Superior temporal gyrus (tissue), 1 donor: Measurements from ENCODE around the gene NKAIN4.

ENCODE experiments used
- DNase-seq: peaks from one replicate; pipeline ENCODE4 v3.0.0-alpha.2; 2016; ENCODE audit errors: extremely low spot score

The NKAIN4 gene

DNA sequence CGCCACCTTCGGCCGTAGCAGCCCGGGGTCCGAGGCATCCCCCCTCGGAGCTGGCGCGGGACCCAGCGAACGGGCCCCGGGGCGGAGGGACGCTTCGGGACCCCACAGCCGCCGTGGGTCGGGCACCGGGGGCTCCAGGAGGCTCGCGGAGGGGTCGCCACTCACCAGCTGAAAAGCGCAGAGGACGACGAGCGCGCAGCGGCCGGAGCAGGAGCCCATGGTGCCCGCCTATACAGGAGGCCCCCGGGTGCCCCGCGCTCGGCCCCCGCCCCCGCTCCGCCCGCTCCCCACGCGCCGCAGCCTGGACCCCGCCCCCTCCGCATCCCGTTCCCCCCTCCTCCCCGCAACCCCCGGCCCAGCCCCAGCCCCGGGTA lies at the start of gene NKAIN4:
TSS of gene NKAIN4 (minus strand) at position 232 of the 374 bp plus-strand sequence. CDS start at position 219, 13 bp downstream.
- DNase-seq, result no peak

DNA sequence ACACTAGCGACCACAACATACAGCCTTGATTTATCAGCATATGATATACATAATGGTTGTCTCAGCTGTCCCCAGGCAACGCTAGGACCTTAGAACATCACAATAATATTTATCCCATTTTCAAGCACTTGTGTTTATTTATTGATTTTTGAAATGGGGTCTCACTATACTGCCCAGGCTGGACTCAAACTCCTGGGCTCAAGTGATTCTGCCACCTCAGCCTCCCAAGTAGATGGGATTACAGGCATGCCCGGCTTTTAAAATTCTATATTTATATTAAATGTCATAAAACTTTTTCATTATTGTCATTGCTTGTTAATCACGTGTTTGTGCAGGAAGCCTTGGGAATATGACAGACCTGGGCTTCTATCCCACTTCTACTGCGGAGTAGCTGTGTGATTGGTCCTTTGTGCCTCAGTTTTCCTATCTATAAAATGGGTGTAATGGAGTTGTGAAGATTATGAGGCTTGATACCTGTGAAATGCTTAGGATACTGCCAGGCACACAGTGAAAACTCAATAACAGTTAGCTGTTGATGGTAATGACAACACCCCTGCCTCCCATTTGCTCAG lies 48.9 kb upstream of the NKAIN4 start:
- DNase-seq, result no peak

DNA sequence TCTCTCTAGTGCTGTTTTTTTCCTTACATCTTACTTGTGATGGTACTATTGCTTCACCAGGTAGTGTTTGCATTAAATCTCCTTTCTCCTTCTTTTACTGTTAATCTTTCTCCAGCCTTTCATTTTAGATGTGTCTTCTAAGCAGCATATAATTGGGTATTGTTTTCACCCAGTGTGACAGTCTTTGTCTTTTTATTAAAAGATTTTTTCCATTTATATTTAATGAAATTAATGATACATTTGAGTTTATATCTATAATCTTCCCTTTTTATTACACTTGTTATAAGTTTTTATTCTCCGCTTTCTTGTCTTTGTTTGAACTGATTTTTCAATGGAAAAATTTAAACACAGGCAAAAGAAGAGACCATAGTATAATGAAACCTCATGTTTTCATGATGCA lies 47.4 kb upstream of the NKAIN4 start:
- DNase-seq, result no peak

DNA sequence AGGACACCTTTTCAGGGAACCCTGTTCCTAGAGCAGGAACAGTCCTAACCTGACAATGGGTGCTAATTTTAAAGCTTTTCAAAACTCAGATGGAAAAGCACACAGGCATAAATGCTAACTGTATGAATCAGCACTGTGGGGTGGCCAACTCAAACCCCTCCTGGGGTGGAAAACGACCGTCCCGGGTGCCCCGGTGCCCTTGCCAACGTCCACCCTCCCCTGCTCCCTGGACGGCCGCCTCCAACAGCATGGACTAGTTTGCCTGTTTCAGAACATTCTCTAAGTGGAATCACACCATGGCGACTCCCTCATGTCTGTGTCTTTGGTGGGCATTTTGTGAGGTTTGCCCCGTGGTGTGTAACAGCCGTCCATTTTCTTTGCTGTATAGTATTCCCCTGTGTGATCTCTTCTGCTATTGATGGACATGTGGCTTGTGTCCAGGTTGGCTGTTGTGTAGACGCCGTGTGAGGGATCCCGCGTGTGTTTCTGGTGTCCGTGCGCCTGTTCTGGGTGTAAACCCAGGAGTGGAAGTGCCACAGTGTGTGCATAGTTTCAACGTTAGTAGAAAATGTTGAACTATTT lies 44.6 kb upstream of the NKAIN4 start:
- no peak for DNase-seq

DNA sequence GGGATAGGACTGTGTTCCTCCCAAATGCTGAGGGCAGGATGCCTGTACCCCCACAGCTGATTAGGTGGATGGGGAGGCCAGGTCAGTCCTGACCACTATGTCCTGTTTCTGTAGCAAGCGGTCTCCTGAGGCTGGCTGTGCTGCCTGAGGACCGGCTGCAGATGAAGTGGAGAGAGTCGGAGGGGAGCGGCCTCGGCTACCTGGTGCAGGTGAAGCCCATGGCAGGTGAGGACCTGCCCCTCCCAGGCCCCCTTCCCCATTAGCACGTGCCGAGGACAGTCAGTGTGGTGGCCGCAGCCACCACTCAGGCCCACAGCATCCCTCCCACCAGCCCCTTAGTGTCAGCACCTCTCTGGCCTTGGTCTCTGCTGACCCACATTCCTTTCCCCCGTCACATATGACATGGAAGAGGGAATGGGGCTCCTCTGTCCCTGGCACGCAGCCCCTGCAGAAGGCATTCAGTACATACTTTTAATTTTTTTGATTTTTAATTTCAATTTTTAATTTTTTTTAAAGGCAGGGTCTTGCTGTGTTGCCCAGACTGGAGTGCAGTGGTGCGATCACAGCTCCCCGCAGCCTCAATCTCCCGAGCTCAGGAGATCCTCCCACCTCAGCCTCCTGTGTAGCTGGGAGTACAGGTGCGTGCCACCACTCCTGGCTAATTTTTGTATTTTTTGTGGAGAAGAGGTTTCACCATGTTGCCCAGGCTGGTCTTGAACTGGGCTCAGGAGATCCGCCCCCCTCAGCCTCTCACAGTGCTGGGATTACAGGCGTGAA lies 43.7 kb upstream of the NKAIN4 start:
- no peak for DNase-seq

DNA sequence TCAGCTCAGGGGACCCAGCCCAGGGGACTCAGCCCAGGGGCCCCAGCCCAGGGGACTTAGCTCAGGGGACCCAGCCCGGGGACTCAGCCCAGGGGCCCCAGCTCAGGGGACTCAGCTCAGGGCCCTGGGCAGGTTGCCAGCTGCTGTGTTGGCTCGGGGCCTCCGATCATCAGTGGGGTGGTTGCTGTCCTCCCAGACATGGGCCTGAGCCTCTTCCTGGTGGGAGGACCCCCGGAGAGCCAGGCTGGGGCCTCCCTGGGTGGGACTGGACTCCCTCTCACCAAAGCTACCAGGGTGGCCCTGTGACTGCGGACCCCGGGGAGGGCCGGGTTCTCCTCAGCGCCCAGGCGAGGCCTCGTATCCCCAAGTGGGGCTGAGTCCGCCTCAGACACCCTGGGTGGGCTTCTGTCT lies 43.1 kb upstream of the NKAIN4 start:
- no peak for DNase-seq

DNA sequence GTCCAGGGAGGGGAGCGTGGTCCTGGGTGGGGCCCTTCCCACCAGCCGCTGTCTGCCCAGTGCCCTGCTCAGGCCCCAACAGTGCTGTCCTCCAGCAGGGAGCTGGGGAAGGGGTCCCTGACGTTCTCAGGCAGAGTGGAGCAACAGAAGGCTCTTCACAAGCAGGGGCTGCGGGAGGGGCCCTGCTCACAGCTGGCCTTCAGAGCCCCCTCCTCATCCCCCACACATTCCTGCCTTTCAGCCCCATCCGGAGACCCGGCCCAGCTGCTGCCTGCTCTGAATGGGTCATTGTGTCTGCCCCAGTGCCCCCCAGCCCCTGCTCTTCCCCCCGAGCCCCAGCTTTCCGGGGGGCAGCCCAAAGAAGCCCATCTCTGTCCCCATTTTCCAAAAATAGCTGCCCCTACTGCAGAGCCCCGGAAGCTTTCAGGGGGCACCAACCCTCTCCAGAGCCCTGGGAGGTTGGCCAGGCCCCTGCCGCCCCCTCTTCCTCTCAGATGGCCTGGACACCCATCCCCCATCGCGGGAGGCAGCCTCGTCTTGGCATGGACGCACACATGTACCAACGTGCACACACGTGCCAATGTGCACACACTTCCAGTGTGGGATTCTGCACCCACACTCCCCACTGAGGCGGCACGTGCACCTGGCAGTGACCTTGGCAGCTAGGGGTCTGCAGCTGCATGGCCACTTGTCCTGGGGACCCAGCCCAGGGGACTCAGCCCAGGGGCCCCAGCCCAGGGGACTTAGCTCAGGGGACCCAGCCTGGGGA lies 42.5 kb upstream of the NKAIN4 start:
- no peak for DNase-seq

DNA sequence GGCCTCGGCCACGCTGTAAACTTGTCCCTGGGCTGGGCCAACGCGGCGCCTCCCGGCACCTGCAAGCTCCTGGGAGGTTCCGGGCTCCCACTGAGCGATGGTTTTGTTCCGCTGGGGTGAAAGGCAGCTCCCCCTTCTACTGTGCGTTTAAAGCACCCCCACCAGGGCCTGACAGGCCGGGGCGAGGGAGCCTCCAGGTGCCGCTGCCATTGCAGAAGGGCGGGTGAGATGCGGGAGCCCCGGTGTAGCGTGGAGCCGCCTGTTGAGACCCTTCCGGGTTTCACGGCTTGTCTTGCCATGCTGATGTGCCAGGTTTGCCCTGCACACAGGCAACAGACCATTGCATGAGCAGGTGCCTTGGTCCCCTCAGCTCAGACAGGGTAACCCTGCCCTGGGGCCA lies 41.6 kb upstream of the NKAIN4 start:
- no peak for DNase-seq

- DNase-seq, result no peak
These were observed 41.2 kb upstream of the NKAIN4 start for GRCh38 chr20:63295422-63295821.

DNA sequence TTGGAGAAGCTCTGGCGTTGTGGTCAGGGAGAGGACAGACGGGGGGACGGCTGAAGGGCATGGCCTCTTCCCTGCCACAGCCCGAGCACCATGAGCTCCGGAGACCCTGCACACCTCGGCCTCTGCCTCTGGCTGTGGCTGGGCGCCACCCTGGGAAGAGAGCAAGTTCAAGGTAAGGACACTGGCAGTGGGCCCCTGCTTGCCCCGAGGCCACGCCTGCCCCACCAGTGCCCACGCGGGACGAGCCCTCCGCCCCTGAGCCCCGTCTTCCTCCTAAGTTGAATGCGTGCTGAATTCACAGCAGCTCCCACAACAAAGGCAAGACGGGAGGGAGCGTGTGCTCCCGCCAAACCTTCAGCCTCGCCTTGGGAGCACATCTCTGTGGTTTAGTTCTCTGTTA lies 40.8 kb upstream of the NKAIN4 start:
- DNase-seq, result no peak

- DNase-seq, result no peak
These were observed 40.3 kb upstream of the NKAIN4 start for GRCh38 chr20:63294536-63294900.

GRCh38 chr20:63293871-63294535 lies 39.7 kb upstream of the NKAIN4 start:
- DNase-seq, result no peak

GRCh38 chr20:63293456-63293855 lies 39.2 kb upstream of the NKAIN4 start:
- no peak for DNase-seq

DNA sequence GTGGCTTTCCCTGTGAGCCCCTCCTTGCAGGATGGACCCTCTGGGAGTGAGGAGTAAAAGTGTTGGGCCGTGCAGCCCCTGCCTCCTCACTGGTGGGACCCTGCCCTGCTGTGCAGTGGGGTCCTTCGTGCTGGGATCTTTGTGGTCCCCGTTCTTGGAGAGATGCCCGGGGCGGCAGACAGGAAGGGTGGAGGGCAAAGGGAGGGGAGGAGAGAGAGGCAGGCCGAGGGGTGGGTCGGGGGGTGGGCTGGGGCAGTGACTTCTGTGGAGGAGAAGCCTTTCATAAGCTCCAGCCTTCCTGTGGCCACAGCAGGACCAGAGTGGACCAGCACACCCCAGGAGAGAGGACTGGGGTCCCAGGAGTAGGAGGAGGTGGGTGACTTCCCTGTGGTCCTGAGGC lies 38.6 kb upstream of the NKAIN4 start, which contains the start of gene COL20A1:
TSS of gene COL20A1 (plus strand) at position 283 of the 400 bp plus-strand sequence. CDS start 1,922 bp downstream, outside the sequence.
- DNase-seq, result no peak

DNA sequence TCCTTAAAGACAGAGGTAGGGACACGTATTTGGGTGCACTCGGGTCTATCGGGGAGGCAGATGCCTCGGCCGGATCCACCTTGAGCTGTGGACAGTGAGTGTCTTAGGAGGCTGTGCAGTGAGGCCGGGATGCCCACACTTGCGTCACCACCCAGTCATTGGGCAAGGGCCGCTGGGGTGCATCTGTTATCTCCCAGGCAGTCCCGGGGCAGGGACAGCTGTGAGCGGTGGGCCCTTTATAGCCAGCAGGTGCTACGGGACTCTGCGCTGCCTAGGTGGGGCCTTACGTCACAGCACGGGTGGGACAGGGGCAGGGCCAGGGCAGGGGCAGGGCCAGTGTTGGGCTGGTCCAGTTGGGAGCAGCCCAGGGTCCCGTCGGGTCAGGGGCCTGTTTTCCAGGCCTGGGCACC lies 38.0 kb upstream of the NKAIN4 start:
- no peak for DNase-seq

DNA sequence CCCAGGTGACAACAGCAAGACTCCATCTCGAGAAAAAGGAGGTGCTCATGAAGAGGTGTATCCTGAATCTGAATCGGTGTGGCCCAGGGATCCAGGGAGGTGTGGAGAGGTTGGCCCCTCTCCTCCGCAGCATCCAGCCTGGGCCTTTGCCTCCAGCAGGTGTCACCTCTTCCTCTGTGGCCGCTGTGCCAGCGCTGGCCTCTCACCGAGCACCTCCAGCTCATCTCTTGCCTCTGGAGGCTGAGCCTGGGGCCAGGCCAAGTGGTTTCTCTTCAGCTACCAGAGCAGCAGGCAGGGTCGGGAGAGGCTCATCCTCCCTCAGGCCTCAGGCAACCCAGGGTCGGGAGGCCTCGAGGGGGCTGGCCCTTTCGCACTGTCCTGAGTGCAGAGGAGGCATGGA lies 37.5 kb upstream of the NKAIN4 start:
- no peak for DNase-seq

- no peak for DNase-seq
These were observed 36.6 kb upstream of the NKAIN4 start for GRCh38 chr20:63290677-63291472.

DNA sequence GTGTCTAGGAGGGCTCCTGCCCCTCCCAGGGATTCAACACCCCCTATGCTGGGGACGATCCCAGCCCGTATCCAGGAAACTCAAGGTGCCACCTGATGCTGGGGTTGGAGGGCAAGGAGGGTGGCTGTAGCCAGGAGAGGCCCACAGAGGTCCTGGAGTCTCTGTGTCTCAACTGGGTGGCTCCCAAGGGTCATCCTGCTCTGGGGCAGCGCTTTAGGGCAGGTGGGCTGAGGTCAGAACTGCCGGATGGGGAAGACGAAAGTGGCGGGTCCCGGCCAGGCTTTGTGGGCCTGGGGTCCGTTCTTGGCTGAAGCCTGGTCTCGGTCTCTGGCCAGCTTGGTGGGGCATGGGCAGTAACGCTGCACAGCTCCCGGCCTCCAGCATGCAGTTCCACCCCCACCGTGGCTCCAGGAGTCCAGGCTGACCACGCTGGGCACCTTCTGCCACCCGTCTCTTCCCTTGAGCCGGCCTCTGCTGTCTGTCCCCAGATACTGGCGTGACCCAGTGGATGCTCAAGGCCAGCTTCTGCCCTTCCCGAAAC lies 35.9 kb upstream of the NKAIN4 start:
- no peak for DNase-seq

GRCh38 chr20:63289311-63290135 lies 35.3 kb upstream of the NKAIN4 start:
- no peak for DNase-seq
